ENCODE results near the gene ZNF445. TPM values are rescaled to one million over a fixed set of nuclear protein-coding genes. Genes with fewer than 3 reads are reported as not detected.

Gene ZNF445
- total and polyA plus RNA-seq, 9 of the 15 experiments (the other 6 are each of a cell fraction or from before 2014, with no cell fraction given) = 1.2 to 26.9 (median 10.6) TPM

- TF ChIP-seq CEBPZ (IDR thresholded peaks at IDR 0.05; ENCODE audit: borderline replicate concordance, low read depth, low read length) = no peak
- no peak for TF ChIP-seq KAT2B (IDR thresholded peaks at IDR 0.05; ENCODE audit: low read depth, low read length)
- TF ChIP-seq SMAD3 (CRISPR knock-in tag; conservative IDR thresholded peaks at IDR 0.05) = peak; percentile 96
- TF ChIP-seq PHB2 (IDR thresholded peaks at IDR 0.05; ENCODE audit: low read depth) = no peak
- TF ChIP-seq PTTG1 (tag; IDR thresholded peaks at IDR 0.05; ENCODE audit: low read depth) = peak; percentile 92
- TF ChIP-seq ZBTB5 (IDR thresholded peaks at IDR 0.05) = no peak
- no peak for TF ChIP-seq ZBTB33 (CRISPR knock-in tag; IDR thresholded peaks at IDR 0.05)
- TF ChIP-seq HMGXB4 (CRISPR knock-in tag; IDR thresholded peaks at IDR 0.05) = no peak
- TF ChIP-seq ZNF436 (CRISPR knock-in tag; IDR thresholded peaks at IDR 0.05) = no peak
- TF ChIP-seq HSF4 (CRISPR knock-in tag; IDR thresholded peaks at IDR 0.05; ENCODE audit: borderline replicate concordance) = peak; percentile 77; the same call in 1 of the 2 replicates
- TF ChIP-seq, protein P1, sequence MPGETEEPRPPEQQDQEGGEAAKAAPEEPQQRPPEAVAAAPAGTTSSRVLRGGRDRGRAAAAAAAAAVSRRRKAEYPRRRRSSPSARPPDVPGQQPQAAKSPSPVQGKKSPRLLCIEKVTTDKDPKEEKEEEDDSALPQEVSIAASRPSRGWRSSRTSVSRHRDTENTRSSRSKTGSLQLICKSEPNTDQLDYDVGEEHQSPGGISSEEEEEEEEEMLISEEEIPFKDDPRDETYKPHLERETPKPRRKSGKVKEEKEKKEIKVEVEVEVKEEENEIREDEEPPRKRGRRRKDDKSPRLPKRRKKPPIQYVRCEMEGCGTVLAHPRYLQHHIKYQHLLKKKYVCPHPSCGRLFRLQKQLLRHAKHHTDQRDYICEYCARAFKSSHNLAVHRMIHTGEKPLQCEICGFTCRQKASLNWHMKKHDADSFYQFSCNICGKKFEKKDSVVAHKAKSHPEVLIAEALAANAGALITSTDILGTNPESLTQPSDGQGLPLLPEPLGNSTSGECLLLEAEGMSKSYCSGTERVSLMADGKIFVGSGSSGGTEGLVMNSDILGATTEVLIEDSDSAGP (CRISPR knock-in tag; IDR thresholded peaks at IDR 0.05) = no peak
- no peak for TF ChIP-seq POLR2G (IDR thresholded peaks at IDR 0.05; ENCODE audit: low read depth, low read length)
- TF ChIP-seq, protein P2, sequence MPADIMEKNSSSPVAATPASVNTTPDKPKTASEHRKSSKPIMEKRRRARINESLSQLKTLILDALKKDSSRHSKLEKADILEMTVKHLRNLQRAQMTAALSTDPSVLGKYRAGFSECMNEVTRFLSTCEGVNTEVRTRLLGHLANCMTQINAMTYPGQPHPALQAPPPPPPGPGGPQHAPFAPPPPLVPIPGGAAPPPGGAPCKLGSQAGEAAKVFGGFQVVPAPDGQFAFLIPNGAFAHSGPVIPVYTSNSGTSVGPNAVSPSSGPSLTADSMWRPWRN (IDR thresholded peaks at IDR 0.05; ENCODE audit: low read depth) = no peak
Measured at GRCh38 chr3:44437800-44438199, 39.7 kb downstream of the ZNF445 start (continued).

Data from K562 (cell line).